Activated naive CD4-positive, alpha-beta T cell treated with anti-CD3 and anti-CD28 coated beads, Interleukin-2, amount 10 ng/mL, durations not matched to agents 7 days and 5 days (primary cell): Measurements from ENCODE around the gene CCDC50.

ENCODE experiments used
- CTCF ChIA-PET: fragments of 350-600 bp; sonication (Branson Sonifier 250); formaldehyde crosslinking; loops from one replicate; lab custom pipeline; 2021; ENCODE audit warnings: antibody characterized with exemption; lab: Charles Lee
- DNase-seq: peaks from one replicate; pipeline ENCODE4 v3.0.0-alpha.2; 2020
- H3K27ac Mint-ChIP-seq: one replicate; pipeline ENCODE4 v1.8.0; 2021; ENCODE audit warnings: mild to moderate bottlenecking, moderate library complexity, mixed read lengths
- H3K27me3 Mint-ChIP-seq: one replicate; pipeline ENCODE4 v1.8.0; 2021; ENCODE audit warnings: mild to moderate bottlenecking, mixed read lengths
- H3K36me3 Mint-ChIP-seq: one replicate; pipeline ENCODE4 v1.8.0; 2021; ENCODE audit warnings: mixed read lengths
- H3K4me1 Mint-ChIP-seq: one replicate; pipeline ENCODE4 v1.8.0; 2021; ENCODE audit warnings: mixed read lengths
- H3K4me3 Mint-ChIP-seq: one replicate; pipeline ENCODE4 v1.8.0; 2021; ENCODE audit warnings: mild to moderate bottlenecking, moderate library complexity, mixed read lengths
- H3K9me3 Mint-ChIP-seq: one replicate; pipeline ENCODE4 v1.8.0; 2021; ENCODE audit warnings: mixed read lengths

CCDC50 gene

GRCh38 chr3:191368755-191369615 lies 39.8 kb downstream of the CCDC50 start:
- no peak for DNase-seq
- Mint-ChIP-seq H3K27me3 (no peaks in the 10 kb centered on the region), H3K4me3 (no peak overlapping the region), H3K4me1 (no peaks in the 10 kb centered on the region), H3K27ac (no peak overlapping the region), H3K36me3 (no peaks in the 10 kb centered on the region), H3K9me3 (no peaks in the 10 kb centered on the region)
- CTCF ChIA-PET = no interaction called here

DNA sequence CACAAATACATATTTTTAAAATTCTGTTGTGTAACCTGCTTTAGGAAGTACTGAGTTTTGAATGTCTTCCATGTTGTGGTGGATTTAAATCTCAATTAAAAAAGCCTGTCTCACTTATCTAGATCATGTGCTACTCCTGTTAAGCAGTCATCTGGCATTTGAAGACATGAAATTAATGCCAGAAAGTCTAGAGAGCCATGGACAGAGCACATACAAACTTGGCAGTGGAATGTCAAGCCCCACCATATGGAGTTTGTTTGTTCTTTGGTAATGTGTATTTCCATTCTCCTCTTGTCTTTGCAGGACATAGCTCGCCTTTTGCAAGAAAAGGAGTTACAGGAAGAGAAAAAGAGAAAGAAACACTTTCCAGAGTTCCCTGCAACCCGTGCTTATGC lies 40.4 kb downstream of the CCDC50 start:
- Mint-ChIP-seq H3K27ac (no peak overlapping the region), H3K4me1 (no peaks in the 10 kb centered on the region), H3K4me3 (no peak overlapping the region), H3K9me3 (no peaks in the 10 kb centered on the region), H3K27me3 (no peaks in the 10 kb centered on the region), H3K36me3 (no peaks in the 10 kb centered on the region)
- no peak for DNase-seq
- CTCF ChIA-PET = no interaction called here

DNA sequence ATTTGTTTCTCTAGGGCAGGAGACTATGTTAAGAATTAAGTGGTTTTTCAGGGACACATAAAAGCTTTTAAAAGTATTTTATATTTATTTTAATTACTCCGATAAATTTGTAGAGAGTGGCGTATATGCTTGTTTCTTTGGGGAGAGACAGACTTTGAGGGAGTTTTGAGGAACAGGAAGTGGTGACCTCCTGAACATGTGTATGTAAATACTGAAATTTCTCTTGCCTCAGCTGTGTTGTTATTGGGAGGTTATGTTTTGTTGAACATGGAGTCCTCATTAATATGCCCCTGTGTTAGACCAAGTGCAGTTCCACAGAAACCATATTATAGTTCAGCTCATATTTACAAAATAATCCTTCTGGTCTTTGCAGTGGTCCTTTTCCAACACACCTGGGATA lies 42.9 kb downstream of the CCDC50 start:
- DNase-seq = no peak
- Mint-ChIP-seq H3K27ac (no peak overlapping the region), H3K4me1 (no peaks in the 10 kb centered on the region), H3K27me3 (no peaks in the 10 kb centered on the region), H3K36me3 (no peaks in the 10 kb centered on the region), H3K4me3 (no peak overlapping the region), H3K9me3 (no peaks in the 10 kb centered on the region)
- CTCF ChIA-PET = no interaction called here

- no peak overlapping the region for H3K27ac Mint-ChIP-seq
- DNase-seq = no peak
- no peaks in the 10 kb centered on the region for H3K36me3 Mint-ChIP-seq
- H3K4me3 Mint-ChIP-seq = no peak overlapping the region
- CTCF ChIA-PET = no interaction called here
- no peaks in the 10 kb centered on the region for H3K9me3 Mint-ChIP-seq
- no peaks in the 10 kb centered on the region for H3K4me1 Mint-ChIP-seq
- no peaks in the 10 kb centered on the region for H3K27me3 Mint-ChIP-seq
Observed at GRCh38 chr3:191373327-191373726, 44.1 kb downstream of the CCDC50 start.

DNA sequence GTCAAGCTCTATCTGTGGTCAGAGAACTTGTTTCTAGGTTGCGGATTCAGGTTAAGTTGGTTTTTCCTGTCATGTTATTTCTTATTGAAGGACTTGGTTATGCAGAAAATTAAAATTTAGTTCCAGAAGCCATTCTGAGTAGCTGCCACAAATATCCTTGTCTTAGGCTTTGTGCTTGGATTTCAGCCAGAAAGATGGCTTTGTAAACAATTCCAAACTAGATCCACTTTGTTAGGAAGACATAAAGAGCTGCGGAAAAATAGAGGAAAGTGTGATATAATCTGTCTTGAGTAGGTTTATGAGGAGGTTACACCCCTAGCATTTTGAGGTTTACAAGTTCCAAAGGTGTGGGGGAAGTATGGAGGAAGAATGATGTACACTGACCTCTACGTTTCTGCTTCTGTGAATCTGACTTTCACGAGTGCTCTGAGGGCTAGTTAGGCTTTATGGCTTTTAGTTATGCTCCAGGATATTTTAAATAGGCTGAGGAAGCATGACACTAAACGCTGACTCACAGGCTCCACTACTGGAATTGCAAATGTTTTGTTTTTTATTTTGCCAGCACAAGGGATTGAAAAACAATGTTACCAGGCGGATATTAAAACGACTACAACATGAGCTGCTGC lies 47.4 kb downstream of the CCDC50 start:
- H3K27ac Mint-ChIP-seq = no peak overlapping the region
- no peaks in the 10 kb centered on the region for H3K36me3 Mint-ChIP-seq
- peaks cover 2% of the 10 kb centered on the region for H3K4me1 Mint-ChIP-seq
- DNase-seq = no peak
- H3K9me3 Mint-ChIP-seq = no peaks in the 10 kb centered on the region
- no peaks in the 10 kb centered on the region for H3K27me3 Mint-ChIP-seq
- CTCF ChIA-PET = no interaction called here
- H3K4me3 Mint-ChIP-seq = no peak overlapping the region

DNA sequence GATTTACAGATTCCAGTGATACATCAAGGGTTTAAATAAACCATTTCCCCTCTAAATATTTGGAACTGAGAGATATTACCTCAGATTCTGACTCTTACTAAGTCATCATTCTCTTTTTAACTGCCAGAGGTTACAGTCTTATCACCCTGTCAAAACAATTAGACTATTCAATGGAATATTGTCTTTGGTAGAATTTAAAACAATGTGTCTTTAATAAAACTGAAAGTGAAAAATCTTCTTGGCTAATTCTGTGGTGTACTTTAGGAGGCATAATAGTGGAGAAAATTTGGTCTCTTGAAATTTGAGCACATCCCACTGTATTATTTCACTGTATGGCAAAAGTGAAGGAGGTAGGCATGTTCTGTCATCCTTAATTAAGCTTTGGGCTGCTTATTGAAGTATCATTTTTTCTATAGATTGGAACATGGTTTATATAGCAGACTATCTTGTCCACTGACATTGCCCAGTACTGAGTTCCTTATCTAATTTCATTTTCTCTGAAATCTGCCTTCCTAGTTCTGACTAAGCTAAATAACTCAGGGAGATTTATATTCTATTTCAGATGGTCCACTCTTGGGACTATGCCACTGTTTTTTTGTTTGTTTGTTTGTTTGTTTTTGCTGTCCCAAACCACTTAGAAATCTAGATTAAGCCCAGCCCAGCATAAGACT lies 49.1 kb downstream of the CCDC50 start:
- DNase-seq = no peak
- CTCF ChIA-PET = no interaction called here
- H3K9me3 Mint-ChIP-seq = no peaks in the 10 kb centered on the region
- peaks cover 2% of the 10 kb centered on the region for H3K4me1 Mint-ChIP-seq
- no peak overlapping the region for H3K27ac Mint-ChIP-seq
- H3K36me3 Mint-ChIP-seq = no peaks in the 10 kb centered on the region
- no peak overlapping the region for H3K4me3 Mint-ChIP-seq
- no peaks in the 10 kb centered on the region for H3K27me3 Mint-ChIP-seq

DNA sequence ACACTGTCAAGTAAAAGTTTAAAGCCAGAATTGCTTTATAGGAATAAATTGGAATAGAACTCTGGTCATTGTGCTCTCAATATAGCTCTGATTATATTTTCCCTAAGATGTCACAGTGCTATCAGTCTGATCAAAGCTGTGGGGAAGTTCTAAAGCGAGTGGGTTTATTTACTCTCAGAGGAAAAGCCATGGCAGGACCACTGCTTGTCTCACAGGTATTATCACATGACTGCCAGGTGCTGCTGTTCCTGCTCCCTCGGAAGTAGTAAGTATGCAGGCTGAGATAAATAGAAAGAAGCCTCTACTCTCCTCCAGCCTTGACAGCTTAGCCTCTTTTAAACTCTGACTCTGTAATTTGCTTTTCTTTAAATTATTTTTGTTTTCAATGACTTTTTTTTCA lies 50.3 kb downstream of the CCDC50 start:
- Mint-ChIP-seq H3K27ac (no peak overlapping the region), H3K27me3 (no peaks in the 10 kb centered on the region), H3K9me3 (no peaks in the 10 kb centered on the region), H3K4me1 (peaks cover 2% of the 10 kb centered on the region), H3K36me3 (no peaks in the 10 kb centered on the region), H3K4me3 (no peak overlapping the region)
- no peak for DNase-seq
- CTCF ChIA-PET = interaction anchor here (0.6 kb wide), 1 partner anchor 658 kb away, joined by 3 read pairs; no protein-coding TSS in a partner anchor

DNA sequence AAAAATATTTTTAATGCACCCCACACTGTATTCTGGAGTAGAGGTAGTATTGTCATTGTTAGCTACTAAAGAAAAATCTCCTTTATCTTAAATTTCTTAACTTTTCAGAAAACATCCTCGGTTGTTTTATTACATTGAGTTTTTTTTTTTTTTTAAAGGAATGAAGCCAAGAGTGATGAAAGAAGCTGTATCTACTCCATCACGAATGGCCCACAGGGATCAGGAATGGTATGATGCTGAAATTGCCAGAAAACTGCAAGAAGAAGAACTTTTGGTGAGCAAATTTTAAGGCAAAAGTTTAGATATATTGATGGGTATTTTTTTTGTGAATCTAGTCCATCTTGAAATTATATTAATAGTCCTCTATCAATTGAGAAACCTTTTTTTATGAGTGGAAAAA lies 50.8 kb downstream of the CCDC50 start:
- CTCF ChIA-PET = interaction anchor here (0.6 kb wide), 1 partner anchor 659 kb away, joined by 3 read pairs; no protein-coding TSS in a partner anchor
- Mint-ChIP-seq H3K9me3 (no peaks in the 10 kb centered on the region), H3K4me3 (no peak overlapping the region), H3K36me3 (no peaks in the 10 kb centered on the region), H3K27ac (no peak overlapping the region), H3K4me1 (peaks cover 2% of the 10 kb centered on the region), H3K27me3 (no peaks in the 10 kb centered on the region)
- no peak for DNase-seq

DNA sequence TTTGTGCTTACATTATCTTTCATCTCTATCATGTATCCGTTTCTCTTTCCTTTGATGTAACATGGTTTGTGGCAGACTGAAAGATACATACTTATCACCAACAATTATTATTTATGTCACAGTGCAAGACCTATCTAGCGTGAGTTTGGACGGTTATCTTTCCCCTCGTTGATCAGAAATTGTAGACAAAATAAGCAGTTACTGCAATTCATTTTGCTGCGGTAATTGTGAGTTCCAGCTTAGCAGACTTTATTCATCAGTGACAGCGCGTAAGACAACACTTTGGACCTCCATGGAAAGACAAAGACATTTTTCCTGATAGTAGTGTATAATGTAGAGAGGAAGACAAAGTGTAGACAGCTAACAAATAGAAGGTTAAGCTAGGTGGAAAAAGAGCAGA lies 52.1 kb downstream of the CCDC50 start:
- Mint-ChIP-seq H3K27ac (no peak overlapping the region), H3K36me3 (no peaks in the 10 kb centered on the region), H3K27me3 (no peaks in the 10 kb centered on the region), H3K9me3 (no peaks in the 10 kb centered on the region), H3K4me1 (peaks cover 2% of the 10 kb centered on the region), H3K4me3 (no peak overlapping the region)
- CTCF ChIA-PET = no interaction called here
- no peak for DNase-seq

GRCh38 chr3:191382661-191383060 lies 53.5 kb downstream of the CCDC50 start:
- H3K9me3 Mint-ChIP-seq = no peaks in the 10 kb centered on the region
- CTCF ChIA-PET = no interaction called here
- no peak overlapping the region for H3K27ac Mint-ChIP-seq
- H3K27me3 Mint-ChIP-seq = no peaks in the 10 kb centered on the region
- no peak for DNase-seq
- no peak overlapping the region for H3K4me3 Mint-ChIP-seq
- peaks cover 2% of the 10 kb centered on the region for H3K4me1 Mint-ChIP-seq
- no peaks in the 10 kb centered on the region for H3K36me3 Mint-ChIP-seq

GRCh38 chr3:191383124-191383523 lies 53.9 kb downstream of the CCDC50 start:
- Mint-ChIP-seq H3K9me3 (no peaks in the 10 kb centered on the region), H3K4me1 (peaks cover 2% of the 10 kb centered on the region), H3K27ac (no peak overlapping the region), H3K27me3 (no peaks in the 10 kb centered on the region), H3K36me3 (no peaks in the 10 kb centered on the region), H3K4me3 (no peak overlapping the region)
- DNase-seq = no peak
- CTCF ChIA-PET = no interaction called here

DNA sequence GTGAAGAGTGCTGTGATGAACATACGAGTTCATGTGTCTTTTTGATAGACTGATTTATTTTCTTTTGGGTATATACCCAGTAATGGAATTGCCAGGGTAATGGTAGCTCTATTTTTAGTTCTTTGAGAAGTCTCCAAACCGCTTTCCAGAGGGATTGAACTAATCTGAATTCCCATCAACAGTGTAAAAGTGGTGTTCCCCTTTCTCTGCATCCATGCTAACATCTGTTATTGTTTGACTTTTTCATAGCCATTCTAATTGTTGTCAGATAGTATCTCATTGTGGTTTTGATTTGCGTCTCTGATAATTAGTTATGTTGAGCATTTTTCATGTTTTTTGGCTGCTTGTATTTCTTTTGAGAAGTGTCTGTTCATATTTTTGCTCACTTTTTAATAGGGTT lies 55.9 kb downstream of the CCDC50 start:
- Mint-ChIP-seq H3K36me3 (no peaks in the 10 kb centered on the region), H3K4me3 (no peak overlapping the region), H3K27me3 (no peaks in the 10 kb centered on the region), H3K27ac (no peak overlapping the region), H3K4me1 (peaks cover 2% of the 10 kb centered on the region), H3K9me3 (no peaks in the 10 kb centered on the region)
- no peak for DNase-seq
- CTCF ChIA-PET = no interaction called here

DNA sequence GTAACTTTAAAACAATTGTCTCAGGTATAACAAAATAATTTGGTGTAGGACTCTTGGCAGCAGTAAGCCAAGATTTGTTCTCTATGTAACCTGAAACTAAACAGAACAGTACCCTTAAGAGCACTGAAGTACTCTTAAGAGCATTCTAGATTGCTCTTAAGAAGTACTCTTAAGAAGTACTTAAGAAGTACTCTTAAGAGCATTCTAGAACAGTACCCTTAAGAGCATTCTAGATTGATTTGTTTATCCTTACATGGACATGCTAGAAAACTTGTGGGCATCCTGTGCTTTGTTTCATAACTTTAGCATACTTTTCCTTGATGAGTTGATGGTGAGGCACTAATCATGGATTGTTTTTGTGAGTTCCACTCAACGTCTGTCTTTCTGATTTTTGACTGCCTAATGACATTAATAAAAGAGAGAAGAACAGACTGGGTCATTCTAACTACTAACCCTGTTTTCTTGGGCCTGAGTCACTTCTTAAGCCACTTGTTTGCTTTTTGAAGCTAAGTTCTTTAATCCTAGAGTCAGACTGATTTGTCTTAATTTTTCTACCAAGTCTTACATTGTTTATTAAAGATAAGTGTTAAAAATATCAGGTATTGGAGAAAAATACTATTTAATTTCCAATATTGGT lies 58.4 kb downstream of the CCDC50 start:
- DNase-seq = no peak
- CTCF ChIA-PET = no interaction called here
- Mint-ChIP-seq H3K36me3 (no peaks in the 10 kb centered on the region), H3K27ac (no peak overlapping the region), H3K4me1 (no peaks in the 10 kb centered on the region), H3K27me3 (no peaks in the 10 kb centered on the region), H3K9me3 (no peaks in the 10 kb centered on the region), H3K4me3 (no peak overlapping the region)

DNA sequence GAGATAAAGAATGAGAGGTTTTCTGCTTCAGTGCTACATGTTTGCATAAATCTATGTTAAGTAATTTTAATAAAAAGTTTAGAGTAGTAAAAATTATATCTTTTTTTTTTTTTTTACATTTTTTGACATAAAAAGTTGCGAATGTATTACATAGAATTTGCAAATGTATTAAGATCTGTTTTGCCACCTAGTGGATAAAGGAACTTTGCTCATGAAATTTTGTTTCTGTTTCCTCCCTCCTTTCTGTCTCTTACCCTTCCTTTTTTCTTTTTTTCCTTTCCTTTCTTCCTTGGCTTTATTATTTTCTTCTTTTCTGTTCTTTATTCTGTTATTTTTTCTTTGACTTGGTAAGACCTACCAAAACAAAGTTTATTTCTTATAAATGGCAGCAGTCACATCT lies 59.6 kb downstream of the CCDC50 start:
- Mint-ChIP-seq H3K36me3 (no peaks in the 10 kb centered on the region), H3K4me1 (no peaks in the 10 kb centered on the region), H3K27ac (no peak overlapping the region), H3K9me3 (no peaks in the 10 kb centered on the region), H3K4me3 (no peak overlapping the region), H3K27me3 (no peaks in the 10 kb centered on the region)
- CTCF ChIA-PET = no interaction called here
- no peak for DNase-seq
